Activated naive CD4-positive, alpha-beta T cell treated with anti-CD3 and anti-CD28 coated beads, Interleukin-2, amount 50 U/mL, for 72 hours (primary cell): ENCODE data around the gene IL10RB. TPM values are rescaled to one million over a fixed set of nuclear protein-coding genes. Genes with fewer than 3 reads are reported as not detected.

ENCODE experiments used
- ATAC-seq, 2 donors: fragments of 150-1000 bp; cut with Tn5 transposase; 2 replicates each; pipeline ENCODE4 v1.10.0; 2021; ENCODE audit warnings: mild to moderate bottlenecking in 2 of 2, moderate library complexity in 2 of 2
- DNase-seq, 2 donors: peaks; one replicate each; pipeline ENCODE4 v3.0.0; 2021 to 2022; ENCODE audit warnings: low spot score in 2 of 2
- H3K27ac Mint-ChIP-seq, 2 donors: one replicate each; pipeline ENCODE4 v1.8.0; 2022; ENCODE audit warnings: mild to moderate bottlenecking in 2 of 2, mixed read lengths in 2 of 2
- H3K36me3 Mint-ChIP-seq, 2 donors: one replicate each; pipeline ENCODE4 v1.8.0; 2022; ENCODE audit warnings: mixed read lengths in 2 of 2
- H3K9me3 Mint-ChIP-seq, 2 donors: one replicate each; pipeline ENCODE4 v1.8.0; 2022; ENCODE audit warnings: mixed read lengths in 2 of 2
- total RNA-seq, 2 donors: library from RNA; stranded (reverse); gene quantifications; one replicate each; pipeline ENCODE4 v1.2.3, GENCODE V29; 2022

Gene IL10RB
- total RNA-seq, 2 donors from 2014 or later = 21.4 to 33.5 TPM

DNA sequence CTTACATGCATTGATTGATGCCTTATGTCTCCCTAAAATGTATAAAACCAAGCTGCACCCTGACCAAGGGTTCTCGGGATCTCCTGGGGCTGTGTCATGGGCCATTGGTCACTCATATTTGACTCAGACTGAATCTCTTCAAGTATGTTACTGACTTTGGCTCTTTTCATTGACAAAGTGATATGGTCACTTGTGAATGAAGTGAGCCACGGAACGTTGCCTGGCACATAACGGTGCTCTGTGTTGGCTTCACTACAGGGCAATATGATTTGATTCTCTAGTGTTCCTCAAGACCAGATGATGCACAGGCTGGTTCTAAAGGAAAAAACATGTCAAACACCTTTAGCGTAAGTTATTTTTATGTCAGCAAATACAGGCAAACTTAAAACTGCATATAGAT, 11.4 kb upstream of the IL10RB start:
- DNase-seq (no peak), ATAC-seq (no peak)
- Mint-ChIP-seq H3K9me3 (peaks cover 0 to 8% of the 10 kb centered on the region in 2 donors), H3K27ac (peak overlapping the region in 1 of 2 donors; percentile 84), H3K36me3 (peaks cover 35 to 67% of the 10 kb centered on the region in 2 donors)

DNA sequence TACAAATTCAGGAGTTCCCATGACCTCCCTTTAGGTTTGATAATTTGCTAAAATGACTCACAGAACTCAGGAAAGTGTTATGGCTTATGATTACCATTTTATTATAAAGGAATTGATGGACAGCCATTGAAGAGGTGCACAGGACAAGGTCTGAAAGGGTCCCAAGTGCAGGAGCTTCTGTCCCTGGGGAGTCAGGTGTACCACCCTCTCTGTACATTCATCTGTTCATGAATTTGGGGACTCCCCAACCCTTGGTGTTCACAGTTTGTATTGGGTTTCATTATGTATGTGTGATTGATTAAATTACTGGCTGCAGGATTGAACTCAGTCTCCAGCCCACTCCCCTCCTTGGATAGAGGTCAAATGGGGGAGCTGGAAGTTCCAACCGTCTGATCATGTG, 10.8 kb upstream of the IL10RB start:
- H3K36me3 Mint-ChIP-seq = peaks cover 35 to 60% of the 10 kb centered on the region in 2 donors
- peaks cover 0 to 8% of the 10 kb centered on the region in 2 donors for H3K9me3 Mint-ChIP-seq
- ATAC-seq (peak; percentile 69 to 81), DNase-seq (no peak)
- H3K27ac Mint-ChIP-seq = peak overlapping the region; percentile 73 to 84

DNA sequence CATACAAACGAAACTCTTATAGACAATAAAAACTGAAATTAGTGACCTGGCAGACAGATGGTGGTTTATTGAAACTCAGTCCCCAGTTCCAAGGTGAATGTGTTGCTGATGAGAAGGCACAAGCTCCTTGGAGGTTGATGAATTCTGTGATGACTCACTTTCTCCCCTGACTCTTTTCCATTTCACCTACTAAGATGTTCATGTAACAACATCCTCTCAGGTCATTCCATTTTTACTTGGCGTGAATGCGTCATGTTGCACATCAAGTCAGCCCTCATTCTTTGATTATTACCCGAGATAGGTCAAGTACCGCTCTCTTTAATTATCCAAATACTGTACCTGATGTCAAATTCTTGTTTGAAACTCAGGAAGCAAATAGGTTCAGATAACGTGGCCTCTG, 10.1 kb upstream of the IL10RB start:
- Mint-ChIP-seq H3K36me3 (peaks cover 32 to 54% of the 10 kb centered on the region in 2 donors), H3K27ac (peak overlapping the region; percentile 73 to 84), H3K9me3 (peaks cover 0 to 8% of the 10 kb centered on the region in 2 donors)
- ATAC-seq = peak; percentile 85 to 87
- DNase-seq = no peak

DNA sequence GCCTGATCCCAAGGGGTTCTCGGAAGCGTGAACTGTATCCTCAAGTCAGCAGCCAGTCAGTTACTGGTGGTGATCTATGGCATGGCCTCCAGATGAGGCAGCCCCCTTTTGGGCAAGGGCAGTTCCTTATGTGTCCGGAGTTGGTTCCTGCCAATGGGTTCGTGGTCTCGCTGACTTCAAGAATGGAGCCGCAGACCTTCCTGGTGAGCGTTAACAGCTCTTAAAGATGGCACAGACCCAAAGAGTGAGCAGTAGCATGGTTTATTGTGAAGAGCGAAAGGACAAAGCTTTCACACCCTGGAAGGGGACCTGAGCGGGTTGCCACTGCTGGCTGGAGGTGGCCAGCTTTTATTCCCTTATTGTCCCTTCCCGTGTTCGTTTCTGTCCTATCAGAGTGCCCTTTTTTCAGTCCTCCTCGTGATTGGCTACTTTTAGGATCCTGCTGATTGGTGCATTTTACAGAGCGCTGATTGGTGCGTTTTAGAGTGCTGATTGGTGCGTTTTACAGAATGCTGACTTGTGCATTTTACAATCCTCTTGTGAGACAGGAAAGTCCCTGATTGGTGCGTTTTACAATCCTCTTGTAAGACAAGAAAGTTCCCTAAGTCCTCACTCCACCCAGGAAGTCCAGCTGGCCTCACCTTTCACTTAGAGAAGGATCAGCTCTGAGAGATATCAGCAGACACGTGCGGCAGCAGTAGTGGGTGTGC, 8.9 kb upstream of the IL10RB start:
- no peak for DNase-seq
- Mint-ChIP-seq H3K9me3 (peaks cover 0 to 8% of the 10 kb centered on the region in 2 donors), H3K36me3 (peaks cover 29 to 50% of the 10 kb centered on the region in 2 donors), H3K27ac (peak overlapping the region; percentile 3 to 84)
- ATAC-seq = no peak

DNA sequence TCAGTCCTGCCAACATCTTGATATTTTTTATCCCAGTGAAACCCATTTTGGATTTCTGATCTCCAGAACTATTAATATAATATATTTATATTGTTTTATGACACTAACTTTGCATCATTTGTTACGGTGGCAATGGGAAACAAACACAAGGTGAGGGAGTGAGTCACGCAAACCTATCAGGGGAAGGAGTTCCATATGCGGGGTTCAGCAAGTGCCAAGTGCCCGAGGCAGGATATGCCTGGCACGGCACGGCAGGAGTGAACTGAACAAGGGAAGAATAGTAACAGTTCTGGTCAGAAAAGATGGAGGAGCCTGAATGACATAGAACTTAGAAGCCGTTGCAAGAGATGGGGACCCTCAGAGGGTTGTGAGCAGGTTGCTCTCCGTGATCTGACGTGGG, 7.7 kb upstream of the IL10RB start:
- Mint-ChIP-seq H3K36me3 (peaks cover 21 to 41% of the 10 kb centered on the region in 2 donors), H3K27ac (peak overlapping the region in 1 of 2 donors; percentile 14), H3K9me3 (peaks cover 0 to 8% of the 10 kb centered on the region in 2 donors)
- DNase-seq = no peak
- no peak for ATAC-seq

DNA sequence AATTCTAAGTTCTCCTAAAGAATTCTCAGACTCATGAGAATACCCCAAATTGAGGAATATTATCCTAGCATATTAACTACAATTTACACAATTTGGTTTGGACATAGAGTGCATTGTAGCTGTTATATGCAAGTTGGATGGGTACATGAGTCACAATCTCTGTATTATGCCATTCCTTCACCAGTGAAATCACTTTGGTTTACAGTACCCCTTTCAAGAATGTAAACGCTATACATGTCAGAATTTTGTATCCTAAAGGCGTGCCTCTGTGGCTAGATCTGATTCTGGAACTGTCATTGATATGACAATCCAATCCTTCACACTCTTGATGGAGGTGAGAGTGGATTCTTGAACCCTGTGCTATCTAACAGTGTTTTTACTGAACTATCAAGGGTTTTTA, 6.7 kb upstream of the IL10RB start:
- ATAC-seq = peak; percentile 36 to 52
- Mint-ChIP-seq H3K9me3 (peaks cover 0 to 8% of the 10 kb centered on the region in 2 donors), H3K36me3 (peaks cover 21 to 40% of the 10 kb centered on the region in 2 donors), H3K27ac (peak overlapping the region in 1 of 2 donors; percentile 46)
- no peak for DNase-seq

- H3K36me3 Mint-ChIP-seq = peaks cover 21 to 35% of the 10 kb centered on the region in 2 donors
- DNase-seq = no peak
- no peak for ATAC-seq
- peak overlapping the region in 1 of 2 donors; percentile 46 for H3K27ac Mint-ChIP-seq
- peaks cover 0 to 8% of the 10 kb centered on the region in 2 donors for H3K9me3 Mint-ChIP-seq
Measured at GRCh38 chr21:33259995-33260394, 6.2 kb upstream of the IL10RB start.

- H3K9me3 Mint-ChIP-seq = peaks cover 0 to 6% of the 10 kb centered on the region in 2 donors
- H3K36me3 Mint-ChIP-seq = peaks cover 21 to 32% of the 10 kb centered on the region in 2 donors
- H3K27ac Mint-ChIP-seq = no peak overlapping the region
- DNase-seq = no peak
- ATAC-seq = no peak
Measured at GRCh38 chr21:33261635-33262034, 4.5 kb upstream of the IL10RB start.

GRCh38 chr21:33262921-33263320, 3.2 kb upstream of the IL10RB start:
- no peak for ATAC-seq
- no peak for DNase-seq

DNA sequence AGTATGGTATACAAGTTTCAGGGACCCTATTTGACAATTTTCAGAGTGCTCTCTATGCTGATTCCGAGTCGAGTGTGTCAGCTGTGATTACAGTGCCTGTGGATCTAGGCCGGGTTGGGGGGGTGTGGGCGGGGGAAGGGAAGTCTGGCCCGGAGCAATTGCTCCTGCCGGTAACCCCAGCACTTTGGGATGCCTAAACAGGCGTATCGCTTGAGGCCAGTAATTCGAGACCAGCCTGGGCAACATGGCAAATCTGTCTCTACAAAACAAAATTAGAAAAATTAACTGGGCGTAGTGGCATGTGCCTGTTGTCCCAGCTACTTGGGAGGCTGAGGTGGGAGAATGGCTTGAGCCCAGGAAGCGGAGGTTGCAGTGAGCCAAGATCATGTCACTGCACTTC, 1.6 kb upstream of the IL10RB start:
- H3K27ac Mint-ChIP-seq = no peak overlapping the region
- H3K9me3 Mint-ChIP-seq = no peaks in the 10 kb centered on the region
- H3K36me3 Mint-ChIP-seq = peaks cover 25 to 31% of the 10 kb centered on the region in 2 donors
- no peak for ATAC-seq
- DNase-seq = no peak

More at GRCh38 chr21:33262921-33263320, 3.2 kb upstream of the IL10RB start:
- peak overlapping the region in 1 of 2 donors; percentile 49 for H3K27ac Mint-ChIP-seq
- peaks cover 21 to 30% of the 10 kb centered on the region in 2 donors for H3K36me3 Mint-ChIP-seq
- no peaks in the 10 kb centered on the region for H3K9me3 Mint-ChIP-seq

- DNase-seq (no peak), ATAC-seq (peak in 1 of 2 donors; percentile 15)
- peaks cover 34 to 37% of the 10 kb centered on the region in 2 donors for H3K36me3 Mint-ChIP-seq
- peak overlapping the region; percentile 86 to 98 for H3K27ac Mint-ChIP-seq
- H3K9me3 Mint-ChIP-seq = no peaks in the 10 kb centered on the region
Measured at GRCh38 chr21:33265664-33266049, 510 bp upstream of the IL10RB start.

- H3K36me3 Mint-ChIP-seq = peaks cover 34 to 48% of the 10 kb centered on the region in 2 donors
- H3K27ac Mint-ChIP-seq = peak overlapping the region; percentile 97 to 98
- DNase-seq (no peak), ATAC-seq (peak; percentile 23 to 47)
- no peaks in the 10 kb centered on the region for H3K9me3 Mint-ChIP-seq
Measured at GRCh38 chr21:33266789-33267135, 595 bp downstream of the IL10RB start.

GRCh38 chr21:33267250-33267649, 1.1 kb downstream of the IL10RB start:
- Mint-ChIP-seq H3K27ac (peak overlapping the region; percentile 97 to 98), H3K9me3 (no peaks in the 10 kb centered on the region), H3K36me3 (peaks cover 34 to 50% of the 10 kb centered on the region in 2 donors)
- DNase-seq (no peak), ATAC-seq (no peak)

- no peaks in the 10 kb centered on the region for H3K9me3 Mint-ChIP-seq
- peak in 1 of 2 donors; percentile 38 for ATAC-seq
- H3K27ac Mint-ChIP-seq = peak overlapping the region; percentile 80 to 98
- DNase-seq = peak in 1 of 2 donors; percentile 58
- peaks cover 42 to 59% of the 10 kb centered on the region in 2 donors for H3K36me3 Mint-ChIP-seq
Measured at GRCh38 chr21:33268393-33268736, 2.2 kb downstream of the IL10RB start.

- peak; percentile 53 to 66 for ATAC-seq
- DNase-seq = peak; percentile 25 to 71
- Mint-ChIP-seq H3K36me3 (peaks cover 43 to 64% of the 10 kb centered on the region in 2 donors), H3K27ac (peak overlapping the region; percentile 83 to 98), H3K9me3 (no peaks in the 10 kb centered on the region)
Measured at GRCh38 chr21:33268737-33269441, 2.7 kb downstream of the IL10RB start.

DNA sequence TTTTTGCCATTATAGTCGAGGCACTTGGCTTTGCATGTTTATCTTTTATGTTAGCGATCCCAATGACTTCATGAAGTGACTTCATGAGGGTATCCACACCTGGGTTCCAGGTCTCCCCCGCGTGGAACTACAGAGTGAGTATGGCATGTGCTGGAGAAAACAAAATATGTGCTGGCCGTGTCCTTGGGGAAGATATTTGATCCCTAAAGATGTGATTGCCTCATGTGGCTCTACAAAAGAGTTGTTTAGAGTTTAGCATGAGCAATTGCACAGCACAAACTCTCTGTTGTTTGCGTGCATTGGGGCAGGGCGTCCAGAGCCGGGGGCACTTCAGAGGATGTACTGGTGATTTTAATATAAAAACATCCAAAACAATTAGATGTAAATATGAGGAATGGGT, 4.8 kb downstream of the IL10RB start:
- no peak overlapping the region for H3K27ac Mint-ChIP-seq
- no peak for ATAC-seq
- H3K9me3 Mint-ChIP-seq = no peaks in the 10 kb centered on the region
- DNase-seq = no peak
- H3K36me3 Mint-ChIP-seq = peaks cover 38 to 66% of the 10 kb centered on the region in 2 donors

DNA sequence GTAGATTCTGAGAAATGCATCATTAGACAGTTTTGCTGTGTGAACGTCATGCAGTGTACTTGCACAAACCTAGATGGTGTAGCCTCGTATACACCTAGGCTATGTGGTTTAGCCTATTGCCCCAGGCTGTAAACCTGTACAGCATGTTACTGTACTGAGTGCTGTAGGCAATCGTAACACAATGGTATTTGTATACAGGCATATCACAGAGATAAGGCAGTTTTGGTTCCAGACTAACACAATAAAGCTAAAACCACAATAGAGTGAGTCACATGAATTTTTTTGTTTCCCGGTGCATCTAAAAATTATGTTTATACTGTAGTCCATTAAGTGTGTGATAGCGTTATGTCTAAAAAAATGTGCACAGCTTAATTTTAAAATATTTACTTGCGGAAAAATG, 6.9 kb downstream of the IL10RB start:
- peaks cover 29 to 64% of the 10 kb centered on the region in 2 donors for H3K36me3 Mint-ChIP-seq
- H3K9me3 Mint-ChIP-seq = no peaks in the 10 kb centered on the region
- DNase-seq = no peak
- ATAC-seq = no peak
- peak overlapping the region in 1 of 2 donors; percentile 2 for H3K27ac Mint-ChIP-seq
